Germinal center (tissue), 1 donor: Measurements from ENCODE around the gene DMKN.

Experiments used
- DNase-seq: peaks from one replicate; pipeline ENCODE4 v3.0.0; 2012; ENCODE audit warnings: mixed read lengths, low spot score

Gene DMKN

DNA sequence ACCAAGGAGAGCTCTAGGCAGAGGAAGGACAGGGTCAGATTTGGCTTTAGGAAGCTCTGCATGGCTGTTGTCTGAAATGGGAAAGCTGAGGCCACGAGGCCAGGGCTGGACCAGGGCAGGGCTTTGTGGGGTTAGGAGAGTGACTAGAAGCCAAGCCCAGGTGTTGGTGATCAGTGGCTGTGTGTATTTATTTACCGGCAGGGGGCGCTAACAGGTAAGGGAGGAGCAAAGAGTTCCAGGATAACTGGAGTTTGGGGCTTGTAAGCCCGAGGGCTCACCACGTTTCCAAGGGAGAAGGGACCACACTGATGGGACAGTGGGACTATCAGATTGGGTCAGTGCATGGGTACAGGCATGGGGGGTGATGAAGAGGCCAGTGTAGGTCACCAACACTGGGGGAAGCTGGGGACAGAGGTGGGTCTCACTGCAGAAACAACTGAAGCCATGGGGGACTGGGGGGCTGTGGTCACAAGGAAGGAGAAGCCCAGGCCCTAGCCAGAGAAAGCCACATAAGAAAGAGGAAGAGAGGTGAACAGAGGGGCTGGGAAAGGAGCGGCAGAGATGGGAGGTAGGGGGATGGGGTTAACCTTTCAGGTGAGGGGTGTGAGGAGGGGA is 35.8 kb upstream of the DMKN start:
- peak; percentile 80 for DNase-seq

DNA sequence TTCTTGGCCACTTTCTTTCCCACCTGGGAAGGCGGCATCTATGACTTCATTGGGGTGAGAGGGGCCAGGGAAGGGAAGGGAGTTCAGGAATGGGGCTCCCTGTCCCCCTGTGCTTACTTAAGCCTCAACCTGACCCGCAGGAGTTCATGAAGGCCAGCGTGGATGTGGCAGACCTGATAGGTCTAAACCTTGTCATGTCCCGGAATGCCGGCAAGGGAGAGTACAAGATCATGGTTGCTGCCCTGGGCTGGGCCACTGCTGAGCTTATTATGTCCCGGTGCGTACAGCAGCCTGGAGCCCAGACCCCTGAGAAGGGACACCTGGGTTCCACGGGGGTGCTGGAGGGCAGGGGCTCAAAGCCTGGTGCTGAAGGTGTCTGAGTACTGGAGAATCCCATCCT is 33.1 kb upstream of the DMKN start:
- DNase-seq: no peak

DNA sequence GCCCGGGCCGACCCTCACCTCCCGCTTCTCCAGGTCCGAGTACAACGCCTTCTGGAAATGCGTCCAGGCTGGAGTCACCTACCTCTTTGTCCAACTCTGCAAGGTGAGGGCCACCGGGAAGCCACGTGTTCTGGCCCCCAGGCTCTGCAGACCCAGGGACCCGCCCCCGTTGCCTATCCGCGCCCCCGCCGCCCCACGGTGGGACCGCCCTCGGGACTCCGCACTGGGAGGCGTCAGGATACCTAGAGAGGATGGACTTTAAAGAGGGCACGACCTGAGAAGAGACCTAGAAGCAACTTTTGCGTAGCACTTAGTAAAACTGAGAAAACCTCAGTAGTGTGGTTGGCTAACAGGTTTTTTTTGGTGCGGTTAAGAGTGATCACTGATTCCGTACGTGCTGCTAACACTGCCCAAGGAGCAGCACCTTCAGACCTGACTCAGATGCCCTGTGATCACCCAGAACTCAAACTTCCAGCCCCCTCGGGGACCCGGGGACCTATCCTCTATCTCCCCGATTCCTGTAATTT is 32.5 kb upstream of the DMKN start:
- DNase-seq: peak; percentile 57

DNA sequence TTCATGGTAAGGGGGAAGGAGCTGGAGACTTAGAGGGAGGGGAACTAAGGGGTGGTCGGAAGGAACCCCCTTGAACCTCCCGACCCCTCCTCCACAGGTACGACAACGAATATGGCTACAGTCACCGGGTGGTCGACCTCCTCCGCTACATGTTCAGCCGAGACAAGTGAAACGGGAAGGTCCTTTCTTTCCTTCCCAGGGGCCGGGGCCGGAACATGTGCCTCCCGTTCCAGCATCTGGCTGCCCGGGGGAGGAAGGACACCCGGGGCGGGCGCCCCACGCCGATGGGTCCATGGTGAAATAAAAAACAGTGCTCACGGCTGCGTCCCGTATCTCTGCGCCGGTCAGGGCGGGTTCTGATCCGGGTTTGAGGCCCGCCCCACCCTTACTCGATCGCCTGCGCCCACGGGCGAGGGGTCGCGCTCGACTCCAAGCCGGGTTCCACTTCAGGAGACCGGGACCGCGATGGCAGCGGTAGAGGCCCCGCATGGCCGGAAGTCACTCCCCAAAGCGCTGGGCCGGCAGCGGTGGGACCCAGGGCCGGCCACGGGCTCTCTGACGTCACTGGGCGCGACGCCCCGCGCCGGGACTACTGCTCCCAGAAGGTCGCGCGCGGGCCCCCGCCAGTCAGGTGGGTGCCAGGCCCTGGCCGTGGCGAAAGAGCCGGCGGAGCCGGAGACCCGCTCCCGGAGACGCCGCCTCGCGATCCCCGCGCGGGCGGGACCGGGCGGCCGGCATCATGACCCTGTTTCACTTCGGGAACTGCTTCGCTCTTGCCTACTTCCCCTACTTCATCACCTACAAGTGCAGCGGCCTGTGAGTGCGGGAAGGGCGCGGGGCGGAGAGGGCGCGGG is 31.8 kb upstream of the DMKN start, which contains the start of gene TMEM147:
Gene TMEM147, plus strand, starts transcription at position 626 of the 854 bp plus-strand sequence. Its CDS starts 114 bp downstream, at position 740.
- DNase-seq: peak; percentile 92

DNA sequence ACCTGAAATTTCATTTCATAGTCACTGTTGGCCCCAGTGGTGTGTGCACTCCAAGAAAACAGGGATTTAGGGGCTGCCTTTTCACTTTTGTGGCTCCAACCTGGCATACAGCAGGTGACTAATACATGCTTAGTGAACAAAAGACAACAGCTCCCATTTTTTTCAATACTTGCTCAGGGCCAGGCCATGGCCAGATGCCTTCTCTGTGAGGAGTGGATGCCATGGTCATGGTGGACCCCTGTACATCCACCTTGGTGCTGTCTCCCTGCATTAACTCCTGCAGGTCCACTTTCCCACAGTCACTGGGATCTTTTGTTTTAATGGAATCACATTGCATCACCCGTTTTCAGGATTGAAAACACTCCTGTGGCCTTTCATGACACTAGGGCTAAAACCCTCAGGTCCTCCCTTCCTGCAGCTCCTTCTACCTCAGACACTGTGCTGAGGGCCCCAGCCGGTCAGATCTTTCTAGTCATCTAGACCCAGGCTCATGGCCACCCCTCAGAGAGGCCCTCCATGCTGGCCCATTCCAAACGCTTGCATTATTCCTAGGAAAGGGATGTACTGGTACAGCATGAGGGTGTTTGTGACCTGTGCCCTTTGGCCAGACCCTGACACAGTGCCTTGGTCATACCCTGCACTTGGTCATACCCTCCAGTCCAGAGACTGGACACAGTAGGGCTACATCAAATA is 30.8 kb upstream of the DMKN start:
- no peak for DNase-seq

DNA sequence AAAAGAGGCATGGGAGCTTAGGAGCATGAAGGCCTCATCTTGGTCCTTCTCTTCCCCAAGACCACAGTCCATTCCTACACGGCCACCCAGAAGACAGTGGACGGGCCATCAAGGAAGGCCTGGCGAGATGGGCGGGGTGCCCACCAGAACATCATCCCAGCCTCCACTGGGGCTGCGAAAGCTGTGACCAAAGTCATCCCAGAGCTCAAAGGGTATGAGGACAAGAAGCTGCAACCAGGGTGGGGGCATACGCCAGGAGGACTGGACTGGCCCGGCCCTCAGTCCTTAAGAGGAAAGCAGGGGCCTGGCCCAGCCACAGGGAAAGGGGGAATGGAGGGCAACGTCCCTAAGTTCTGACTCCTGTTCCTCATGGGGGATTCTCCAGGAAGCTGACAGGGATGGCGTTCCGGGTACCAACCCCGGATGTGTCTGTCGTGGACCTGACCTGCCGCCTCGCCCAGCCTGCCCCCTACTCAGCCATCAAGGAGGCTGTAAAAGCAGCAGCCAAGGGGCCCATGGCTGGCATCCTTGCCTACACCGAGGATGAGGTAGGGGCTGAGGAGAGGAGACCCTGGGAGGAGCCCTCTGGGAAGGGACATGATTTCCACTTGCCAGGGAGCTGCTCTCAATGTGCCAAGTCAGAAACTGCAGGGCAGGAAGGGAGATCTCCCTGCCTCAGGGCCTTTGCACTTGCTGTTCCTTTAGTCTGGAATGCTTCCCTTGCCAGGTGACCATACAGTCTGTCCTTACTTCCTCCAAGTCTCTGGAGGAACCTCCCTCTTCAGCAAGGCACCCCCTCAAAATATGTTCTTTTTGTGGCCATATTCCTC is 30.0 kb upstream of the DMKN start:
- DNase-seq: no peak

DNA sequence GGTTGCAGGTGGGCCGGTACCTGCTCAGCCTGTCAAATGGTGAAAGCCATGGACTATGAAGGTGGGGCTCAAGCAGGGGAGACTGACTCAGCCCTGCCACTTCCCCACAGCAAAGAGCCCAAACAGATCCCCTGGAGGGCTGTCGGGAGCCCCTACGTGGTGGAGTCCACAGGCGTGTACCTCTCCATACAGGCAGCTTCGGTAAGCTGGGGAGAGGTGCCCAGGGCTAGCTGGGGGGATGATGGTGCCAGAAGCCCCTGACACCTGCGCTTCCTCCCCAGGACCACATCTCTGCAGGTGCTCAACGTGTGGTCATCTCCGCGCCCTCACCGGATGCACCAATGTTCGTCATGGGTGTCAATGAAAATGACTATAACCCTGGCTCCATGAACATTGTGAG is 28.8 kb upstream of the DMKN start:
- DNase-seq: no peak

DNA sequence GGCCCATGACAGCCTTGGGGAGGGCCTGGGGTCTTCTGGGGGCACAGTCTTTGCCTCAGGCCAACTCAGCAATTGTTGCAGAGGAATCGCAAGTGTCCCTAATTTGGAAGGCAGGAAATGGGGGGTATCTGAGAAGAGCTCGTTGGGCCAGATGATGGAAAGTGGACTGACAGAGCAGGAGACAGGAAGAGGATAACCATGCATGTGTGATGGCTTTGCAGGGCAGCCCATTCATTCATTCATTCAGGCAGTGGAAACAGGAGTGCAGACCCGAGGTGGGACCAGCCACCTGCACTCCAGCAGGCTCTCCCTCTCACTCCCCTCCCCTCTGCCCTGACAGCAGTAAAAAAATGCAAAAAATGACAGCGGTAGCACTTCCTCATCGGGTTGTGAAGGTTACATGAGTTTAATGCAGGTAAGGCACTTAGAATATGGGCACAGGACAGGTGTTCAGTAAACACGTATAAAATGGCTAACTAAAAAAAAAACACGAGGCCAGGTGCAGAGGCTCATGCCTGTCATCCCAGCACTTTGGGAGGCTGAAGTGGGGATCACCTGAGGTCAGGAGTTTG is 27.0 kb upstream of the DMKN start:
- peak; percentile 41 for DNase-seq

DNA sequence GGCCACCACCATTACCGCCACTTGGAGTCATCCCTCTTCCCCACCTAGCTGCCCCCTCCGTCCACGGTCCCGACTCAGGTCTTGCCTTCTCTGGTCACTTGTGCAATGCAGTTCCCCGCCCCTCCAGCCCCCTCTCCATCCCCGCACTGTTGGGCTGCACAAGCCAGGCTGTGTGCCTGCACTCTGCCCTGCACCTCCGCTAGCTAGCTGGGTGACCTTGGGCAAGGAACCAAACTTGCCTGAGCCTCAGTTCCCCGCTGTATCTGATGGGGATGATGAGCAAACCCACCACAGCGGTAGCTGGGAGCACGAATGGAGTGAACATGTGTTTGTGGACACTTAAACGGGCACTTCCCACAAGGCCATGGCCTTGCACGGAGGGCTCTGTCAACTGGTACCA is 26.4 kb upstream of the DMKN start:
- no peak for DNase-seq

DNA sequence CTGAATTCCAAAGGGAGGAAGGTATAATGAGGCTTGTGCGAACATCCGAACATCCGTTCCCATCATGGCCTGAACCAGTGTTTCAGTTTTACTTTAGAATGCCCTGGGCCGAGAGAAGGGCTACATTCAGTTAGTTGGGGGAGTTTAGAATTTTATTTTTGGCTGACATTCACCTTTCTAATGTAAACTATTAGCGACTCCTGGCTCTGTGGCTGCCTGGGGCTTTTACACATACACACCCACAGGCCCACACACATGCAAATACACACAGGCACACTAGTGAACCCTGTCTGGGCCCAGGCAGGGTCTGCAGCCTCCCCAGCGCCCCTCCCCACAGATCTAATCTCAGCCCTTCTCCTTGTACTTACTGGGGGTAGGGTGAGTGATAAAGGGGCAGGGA is 25.9 kb upstream of the DMKN start:
- DNase-seq: no peak

DNA sequence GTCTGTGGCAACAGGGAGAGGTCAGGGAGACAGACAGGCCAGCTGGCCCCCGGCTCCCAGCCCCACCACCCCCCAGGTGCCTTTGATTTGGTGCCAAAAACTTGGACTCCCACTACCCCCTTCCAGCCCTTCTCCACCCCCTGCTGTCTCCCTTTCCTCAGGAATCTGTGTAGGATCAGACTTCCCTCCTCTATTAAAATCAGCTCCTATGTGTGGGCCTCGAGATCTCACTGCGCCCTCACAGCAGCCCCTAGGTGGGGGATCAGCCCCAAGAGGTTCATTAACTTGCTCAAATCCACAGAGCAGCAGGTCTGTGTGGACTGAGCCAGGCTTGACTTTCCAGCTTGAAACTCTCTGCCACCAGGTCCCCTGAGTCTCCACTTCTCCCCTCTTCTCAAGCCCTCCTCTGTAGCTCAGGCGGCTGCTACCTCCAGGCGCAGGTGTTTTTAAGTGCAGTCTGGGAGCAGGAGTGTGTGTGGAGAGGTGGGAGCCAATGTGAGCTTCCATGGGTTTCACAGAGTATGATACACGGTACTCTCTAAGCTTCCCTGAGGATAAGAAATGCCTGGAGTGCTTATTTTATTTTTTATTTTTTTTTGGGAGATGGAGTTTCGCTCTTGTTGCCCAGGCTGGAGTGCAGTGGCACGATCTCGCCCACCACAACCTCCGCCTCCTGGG is 21.5 kb upstream of the DMKN start:
- no peak for DNase-seq

DNA sequence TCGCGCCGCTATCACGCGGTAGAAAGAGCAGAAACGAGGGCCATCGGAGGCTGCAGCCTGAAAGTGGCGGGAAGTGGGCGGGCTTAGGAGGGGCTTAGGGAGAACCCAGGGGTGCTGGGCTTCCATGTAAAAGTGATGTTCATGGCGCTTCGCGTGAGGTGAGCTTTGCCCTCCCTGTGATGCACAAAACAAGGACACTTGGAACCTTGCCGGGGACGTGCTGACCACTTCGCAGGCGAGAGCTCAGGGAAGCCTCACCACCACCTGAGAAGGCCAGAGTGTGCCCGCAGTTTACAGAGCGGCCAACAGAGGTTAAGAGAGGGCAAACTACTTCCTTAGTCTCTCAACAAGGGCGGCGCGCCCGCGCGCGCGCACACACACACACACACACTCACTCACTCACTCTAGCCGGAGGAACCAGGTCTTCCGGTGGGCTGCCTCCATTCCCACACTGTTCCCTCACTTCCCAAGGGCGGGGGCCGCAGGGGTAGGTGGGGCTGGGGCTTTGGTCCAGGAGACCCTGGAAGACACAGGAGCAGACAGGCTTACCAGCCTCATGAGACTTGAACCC is 20.5 kb upstream of the DMKN start:
- DNase-seq: peak; percentile 29

DNA sequence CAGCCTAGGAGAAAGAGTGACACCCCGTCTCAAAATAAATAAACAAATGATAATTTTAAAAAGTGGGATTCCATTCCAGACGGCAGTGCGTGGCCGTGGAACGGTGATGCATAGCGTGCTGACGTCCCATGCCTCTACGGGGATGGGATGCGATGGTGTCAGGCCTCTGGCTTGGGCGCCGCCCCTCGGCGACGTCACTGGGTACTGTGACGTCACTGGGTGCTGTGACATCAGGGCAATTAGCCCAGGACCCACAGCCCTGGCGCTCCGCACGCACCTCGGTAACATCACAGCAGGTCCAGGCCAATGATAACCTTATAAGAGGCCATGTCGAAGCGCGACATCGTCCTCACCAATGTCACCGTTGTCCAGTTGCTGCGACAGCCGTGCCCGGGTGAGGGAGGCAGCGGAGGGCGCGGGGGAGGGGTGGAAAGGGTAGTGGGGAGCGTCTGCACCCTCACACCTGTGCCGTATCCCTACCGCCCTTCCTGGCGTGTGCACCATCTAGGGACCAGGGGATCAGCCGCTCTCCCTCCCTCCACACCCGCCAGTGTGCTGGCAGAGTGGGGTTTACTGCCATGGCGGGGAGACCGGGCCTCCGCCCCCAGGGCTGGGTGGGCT is 19.9 kb upstream of the DMKN start, which contains the start of gene GAPDHS:
Gene GAPDHS, plus strand, starts transcription at position 256 of the 621 bp plus-strand sequence. Its CDS starts 72 bp downstream, at position 328.
- no peak for DNase-seq

DNA sequence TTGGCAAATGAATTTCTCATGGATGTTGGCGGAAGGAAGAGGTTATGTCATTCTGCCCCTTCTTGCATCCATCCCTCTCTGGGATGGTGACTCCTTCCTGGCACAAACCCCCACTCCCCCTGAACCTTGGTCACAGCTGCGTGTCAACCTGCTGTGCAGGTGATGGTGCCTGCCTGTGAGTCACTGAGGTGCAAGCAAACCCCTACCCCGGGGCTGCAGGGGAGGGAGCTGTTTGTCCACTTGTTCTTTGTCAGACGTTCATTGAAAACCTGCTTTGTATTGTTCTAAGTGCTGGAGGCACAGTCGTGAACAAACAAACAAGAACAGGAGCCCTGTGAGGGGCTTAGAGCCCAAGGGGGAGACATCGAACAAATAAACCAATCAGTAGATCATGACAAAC is 17.8 kb upstream of the DMKN start:
- no peak for DNase-seq

DNA sequence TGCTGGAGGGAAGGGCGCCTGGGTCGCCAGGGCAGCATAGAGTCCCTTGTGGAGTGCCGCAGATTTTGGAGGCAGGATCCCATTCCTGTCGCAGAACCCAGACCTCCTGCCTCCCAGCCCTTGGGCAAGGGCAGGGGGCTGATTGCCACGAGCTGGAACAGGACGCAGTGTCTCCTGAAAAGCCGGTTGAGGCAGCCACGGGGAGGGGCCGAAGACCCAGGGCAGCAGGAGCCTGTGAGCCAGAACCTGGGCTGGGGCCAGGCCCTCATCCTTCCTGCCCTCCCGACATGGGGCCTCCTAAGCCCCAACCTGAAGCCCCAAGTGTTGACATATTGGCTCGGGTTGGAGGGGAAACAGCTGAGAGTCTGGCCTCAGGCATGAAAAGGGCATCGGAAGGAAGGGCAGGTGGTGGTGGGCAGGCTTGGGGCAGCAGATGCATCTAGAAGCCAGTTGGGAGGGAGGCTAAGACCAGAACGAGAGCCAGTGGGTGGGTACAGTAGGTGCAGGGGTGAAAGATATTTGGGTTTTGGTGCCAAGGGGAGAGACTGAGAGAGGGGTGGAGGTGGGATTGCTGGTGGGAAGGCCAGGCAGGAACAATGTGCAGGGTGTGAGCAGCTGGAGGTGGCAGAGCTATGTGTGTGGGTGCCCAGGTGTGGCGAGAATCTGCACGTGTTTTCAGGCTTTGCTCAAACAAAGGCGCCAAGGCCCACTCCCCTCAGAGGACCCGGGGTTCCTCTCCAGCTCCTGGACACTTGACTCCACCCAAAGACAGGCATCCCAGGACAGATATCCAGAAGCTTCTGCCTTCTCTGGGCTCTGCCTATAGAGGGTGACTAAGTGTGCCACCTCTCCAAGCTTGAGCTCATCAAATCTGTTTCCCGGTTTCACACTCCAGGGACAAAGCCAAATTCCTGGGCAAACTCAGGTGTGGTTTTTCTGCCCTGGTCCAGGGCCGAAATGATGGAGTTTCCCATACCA is 16.1 kb upstream of the DMKN start:
- DNase-seq: no peak

DNA sequence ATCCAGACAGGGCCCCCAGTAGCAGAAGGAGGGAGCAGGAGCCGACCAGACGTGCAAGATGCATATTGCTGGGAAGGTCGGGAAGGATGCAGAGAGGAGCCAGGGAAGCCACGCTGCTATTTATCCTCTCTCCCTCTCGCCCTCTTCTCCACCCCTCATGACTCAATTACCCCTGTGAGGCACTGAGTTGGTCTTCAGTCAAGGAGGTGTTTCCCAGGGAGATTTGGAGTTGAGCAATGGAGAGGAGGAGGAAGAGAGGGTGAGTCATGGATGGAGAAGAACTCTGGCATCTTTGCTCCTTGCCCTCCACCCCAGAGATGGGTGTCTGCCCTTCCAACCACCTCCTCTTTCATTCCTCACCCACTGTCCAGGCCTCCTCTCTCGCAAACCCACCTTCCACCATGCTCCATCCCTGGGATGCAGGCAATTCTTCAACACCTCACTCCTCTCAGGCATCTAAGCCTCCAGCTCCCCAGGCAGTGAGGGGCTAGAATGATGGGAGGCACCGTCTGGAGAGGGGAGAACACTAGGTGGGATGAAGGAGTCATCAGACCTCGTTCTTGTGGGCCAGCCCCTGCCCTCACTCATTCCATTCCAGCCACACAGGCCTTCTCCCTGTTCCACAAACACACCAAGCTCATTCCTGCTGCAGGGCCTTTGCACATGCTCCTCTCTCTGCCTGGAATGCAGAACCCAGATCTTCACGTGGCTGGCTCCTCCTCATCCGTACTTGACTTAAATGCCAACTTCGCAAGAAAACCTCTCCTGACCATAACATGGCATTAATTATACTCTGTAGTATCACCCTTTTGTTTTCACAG is 15.0 kb upstream of the DMKN start, which contains the start of gene SBSN:
Gene SBSN, minus strand, starts transcription at position 94 of the 821 bp plus-strand sequence. Its CDS starts 30 bp downstream, at position 64.
- DNase-seq: no peak

DNA sequence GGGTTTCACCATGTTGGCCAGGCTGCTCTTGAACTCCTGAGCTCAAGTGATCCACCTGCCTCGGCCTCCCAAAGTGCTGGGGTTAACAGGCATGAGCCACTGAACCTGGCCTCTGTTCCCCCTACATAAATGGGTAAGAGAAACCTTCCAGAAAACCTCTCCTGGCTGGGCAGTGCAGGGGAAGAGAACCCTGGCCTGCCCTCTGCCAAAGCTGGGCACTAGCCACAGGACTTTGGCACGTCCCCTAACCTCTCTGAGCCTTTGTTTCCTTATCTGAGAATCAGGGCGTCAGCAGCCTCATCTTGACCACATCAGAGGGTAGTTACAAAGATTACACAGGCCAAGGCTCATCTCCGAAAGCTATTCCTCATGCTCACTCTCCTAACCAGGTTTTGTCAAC is 12.4 kb upstream of the DMKN start:
- no peak for DNase-seq
